Activated T-cell treated with anti-CD3 and anti-CD28 coated beads, Interleukin-2, amount 50 U/mL, for 1 hour (primary cell): ENCODE measurements around the gene LRR1.
"Not testable (repeated sequence)": the region's sequence is repeated elsewhere in the genome, so short reads cannot be mapped to it uniquely, and the experiment has no call there.

Experiments used
- DNase-seq: peaks from one replicate; pipeline ENCODE4 v3.0.0-alpha.2; 2020

The LRR1 gene

GRCh38 chr14:49634547-49635334, 36.0 kb downstream of the LRR1 start, which contains the start of gene DNAAF2:
Gene DNAAF2 (minus strand): TSS chr14:49635244. CDS start chr14:49635149, 95 bp downstream.
- DNase-seq = peak; percentile 75

DNA sequence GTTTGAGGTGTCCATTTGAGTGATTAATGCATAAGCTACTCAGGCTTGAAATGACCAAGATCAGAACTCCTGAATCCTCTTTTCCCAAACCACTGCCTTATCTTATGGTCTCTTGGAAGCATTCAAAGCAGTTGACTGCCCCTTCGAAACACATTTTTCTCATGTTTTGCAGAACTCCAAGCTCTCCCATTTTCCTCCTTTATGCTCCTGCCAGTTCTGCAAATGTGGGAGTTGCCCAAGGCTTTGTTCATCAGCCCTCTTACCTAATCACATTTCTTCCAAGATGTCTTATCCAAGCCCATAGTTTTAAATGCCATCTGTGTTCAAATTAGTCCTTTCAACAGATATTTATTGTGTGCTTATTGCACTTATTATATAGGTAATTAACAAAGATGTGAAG, 38.1 kb downstream of the LRR1 start:
- DNase-seq = no peak

- no peak for DNase-seq
Observed at GRCh38 chr14:49637534-49638078, 38.9 kb downstream of the LRR1 start.

DNA sequence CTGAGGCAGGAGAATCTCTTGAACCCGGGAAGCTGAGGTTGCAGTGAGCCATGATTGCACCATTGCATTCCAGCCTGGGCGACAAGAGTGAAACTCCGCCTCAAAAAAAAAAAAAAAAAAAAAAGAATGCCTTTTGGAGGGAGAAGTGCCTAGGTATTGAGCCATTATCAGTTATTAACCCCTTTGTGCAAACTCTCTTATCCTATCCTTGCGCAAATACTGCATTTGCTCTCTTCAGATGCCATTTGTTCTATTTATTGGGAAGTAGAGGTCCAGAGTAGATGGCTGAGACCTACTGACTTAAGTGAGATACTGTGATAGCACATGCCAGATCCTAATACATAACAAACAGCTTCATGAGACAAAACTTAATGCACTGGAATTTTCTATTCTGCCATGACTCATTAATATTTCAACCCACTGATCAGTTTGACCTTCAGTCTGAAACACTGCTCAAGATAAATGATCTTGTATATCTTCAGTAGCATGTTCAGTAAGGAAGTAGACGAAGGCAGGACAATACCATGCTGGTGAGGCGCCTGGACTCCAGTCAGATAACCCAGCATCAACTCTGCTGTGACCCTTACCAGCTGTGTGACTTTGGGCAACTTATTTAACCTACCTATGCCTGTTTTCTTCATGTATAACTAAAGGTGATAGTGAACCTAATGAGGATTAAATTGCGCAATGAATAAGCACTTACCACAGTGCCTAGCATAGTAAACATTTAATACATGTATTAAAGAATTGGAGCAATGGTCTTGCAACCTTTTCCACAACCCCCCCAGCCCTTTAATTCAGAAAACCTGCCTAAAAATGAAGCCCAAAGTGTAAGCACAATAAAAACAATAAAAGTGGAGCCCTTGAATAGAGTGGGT, 42.0 kb downstream of the LRR1 start:
- no peak for DNase-seq

DNA sequence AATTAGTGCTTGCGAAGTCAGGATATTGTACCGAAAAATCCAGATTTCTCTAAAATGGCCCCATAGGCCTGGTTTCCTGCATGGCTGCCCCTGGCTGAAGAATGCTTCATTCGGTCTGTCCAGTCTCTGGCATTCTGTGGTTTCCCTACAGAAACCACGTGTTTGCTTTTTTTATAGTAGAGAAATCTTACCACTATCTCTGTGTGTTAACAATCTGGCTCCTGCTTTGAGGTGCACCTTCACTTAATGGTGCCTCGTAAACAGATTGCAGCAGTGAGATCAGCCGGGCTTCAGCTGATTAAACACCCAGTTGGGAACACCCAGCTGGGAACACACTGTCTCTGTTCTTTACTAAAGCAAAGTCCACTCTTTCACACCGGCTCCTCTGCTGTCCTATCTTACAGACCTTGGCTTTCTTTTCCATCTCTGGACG, 43.0 kb downstream of the LRR1 start:
- no peak for DNase-seq

DNA sequence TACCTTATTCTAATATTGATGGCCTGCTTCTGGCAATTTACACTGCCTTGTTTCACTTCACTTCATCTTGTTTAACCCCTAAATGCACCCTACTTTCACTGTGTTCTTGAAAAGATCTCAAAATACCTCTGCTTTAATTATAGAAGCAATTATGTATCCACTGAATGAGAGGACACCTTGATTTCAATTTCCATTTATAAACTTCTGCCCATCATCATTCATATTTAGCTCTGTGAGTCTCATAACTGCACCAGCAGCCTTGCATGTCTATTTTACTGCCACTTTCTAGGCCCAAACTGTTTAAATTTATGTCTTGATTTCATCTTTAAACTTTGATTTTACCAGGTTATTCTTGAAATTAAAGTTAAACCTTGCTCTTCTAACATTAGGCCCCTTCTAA, 43.4 kb downstream of the LRR1 start:
- no peak for DNase-seq

DNA sequence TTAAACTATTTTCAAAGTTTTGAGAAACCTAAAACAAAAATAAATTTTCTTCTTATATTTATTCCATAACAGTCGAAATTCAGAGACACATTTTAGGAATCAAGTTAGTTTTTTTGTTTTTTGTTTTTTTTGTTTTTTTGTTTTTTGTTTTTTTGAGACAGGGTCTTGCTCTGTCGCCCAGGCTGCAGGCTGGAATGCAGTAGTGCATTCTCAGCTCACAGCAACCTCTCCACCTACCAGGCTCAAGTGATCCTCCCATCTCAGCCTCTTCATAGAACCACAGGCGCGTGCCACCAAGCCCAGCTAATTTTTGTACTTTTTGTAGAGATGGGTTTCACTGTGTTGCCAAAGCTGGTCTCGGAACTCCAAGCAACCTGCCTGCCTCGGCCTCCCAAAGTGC, 54.8 kb downstream of the LRR1 start:
- no peak for DNase-seq

DNA sequence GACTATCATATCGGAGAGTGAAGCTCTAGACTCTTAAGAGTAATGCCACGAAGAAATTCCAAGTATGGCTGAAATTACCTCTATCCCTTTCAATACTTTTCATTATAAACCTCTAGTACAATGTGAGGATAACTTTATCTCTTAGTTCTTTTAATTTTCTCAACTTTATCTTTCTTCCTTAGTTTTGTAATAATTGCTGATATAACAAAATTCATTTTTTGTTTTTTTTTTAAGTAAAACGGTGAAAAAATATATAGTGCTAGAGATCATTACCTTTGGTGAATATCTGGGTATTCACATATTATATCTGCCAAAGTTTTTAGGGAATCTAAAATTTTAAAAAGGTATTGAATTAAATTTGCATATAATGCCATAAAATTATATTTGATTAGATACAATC, 55.8 kb downstream of the LRR1 start:
- no peak for DNase-seq

DNA sequence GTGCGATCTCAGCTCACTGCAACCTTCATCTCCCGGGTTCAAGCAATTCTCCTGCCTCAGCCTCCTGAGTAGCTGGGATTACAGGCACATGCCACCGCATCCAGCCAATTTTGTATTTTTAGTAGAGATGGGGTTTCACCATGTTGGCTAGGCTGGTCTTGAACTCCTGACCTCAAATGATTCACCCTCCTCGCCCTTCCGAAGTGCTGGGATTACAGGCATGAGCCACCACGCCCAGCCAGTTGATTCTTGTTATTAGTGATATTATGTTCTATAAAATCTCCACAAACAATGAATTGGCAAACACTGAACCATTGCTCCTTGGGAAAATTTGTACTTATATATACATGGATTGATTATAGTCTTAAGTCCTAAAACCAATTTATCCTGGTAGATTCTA, 58.8 kb downstream of the LRR1 start:
- DNase-seq = not testable (repeated sequence)

GRCh38 chr14:49659526-49660455, 61.1 kb downstream of the LRR1 start:
- no peak for DNase-seq
